T-helper 22 cell (primary cell): Measurements from ENCODE around the gene SCP2.

Experiments used
- DNase-seq: peaks from one replicate; pipeline ENCODE4 v3.0.0-alpha.2; 2020; ENCODE audit warnings: low read depth

Gene SCP2

GRCh38 chr1:53082826-53083455, 155.9 kb downstream of the SCP2 start:
- no peak for DNase-seq

GRCh38 chr1:53083636-53084588, 156.8 kb downstream of the SCP2 start:
- DNase-seq, result no peak

- no peak for DNase-seq
These were observed 157.5 kb downstream of the SCP2 start for GRCh38 chr1:53084589-53084971.

- DNase-seq, result no peak
These were observed 158.3 kb downstream of the SCP2 start for GRCh38 chr1:53085405-53085804.

GRCh38 chr1:53086491-53087070, 159.5 kb downstream of the SCP2 start:
- DNase-seq, result no peak

GRCh38 chr1:53087332-53088285, 160.5 kb downstream of the SCP2 start:
- DNase-seq, result no peak

GRCh38 chr1:53088616-53089300, 161.7 kb downstream of the SCP2 start:
- DNase-seq, result no peak

GRCh38 chr1:53089478-53090226, 162.6 kb downstream of the SCP2 start:
- DNase-seq, result no peak

- no peak for DNase-seq
These were observed 163.4 kb downstream of the SCP2 start for GRCh38 chr1:53090227-53091147.

- no peak for DNase-seq
These were observed 165.0 kb downstream of the SCP2 start for GRCh38 chr1:53091841-53092645.

GRCh38 chr1:53092659-53093450, 165.8 kb downstream of the SCP2 start:
- DNase-seq, result no peak

- no peak for DNase-seq
These were observed 166.3 kb downstream of the SCP2 start for GRCh38 chr1:53093451-53093754.

- no peak for DNase-seq
These were observed 166.9 kb downstream of the SCP2 start for GRCh38 chr1:53093778-53094532.

GRCh38 chr1:53094533-53094919, 167.4 kb downstream of the SCP2 start:
- DNase-seq, result no peak
